AG10803 (cell line): Measurements from ENCODE around the gene RPS6KA4.
A peak's percentile ranks its signal among the peaks of the same experiment; 100 is the strongest.

Source experiments
- DNase-seq: peaks from one replicate; pipeline ENCODE4 v3.0.0; 2010; ENCODE audit warnings: low read depth
- H3K4me3 ChIP-seq: 2 replicates; pipeline ENCODE4 v1.5.1; 2011; ENCODE audit warnings: mild to moderate bottlenecking, low read length, control low read depth
- CTCF ChIP-seq: conservative IDR thresholded peaks from 2 replicates; pipeline ENCODE4 v1.5.1; 2011; ENCODE audit warnings: mild to moderate bottlenecking, low read length, control low read depth, inconsistent platforms

RPS6KA4 gene

GRCh38 chr11:64330888-64331287, 28.1 kb upstream of the RPS6KA4 start:
- H3K4me3 ChIP-seq, result no peak overlapping the region
- no peak for TF ChIP-seq CTCF
- no peak for DNase-seq

- H3K4me3 ChIP-seq, result no peak overlapping the region
- peak; percentile 90 for DNase-seq
- peak; percentile 64 for TF ChIP-seq CTCF
Observed at GRCh38 chr11:64331569-64332371, 27.2 kb upstream of the RPS6KA4 start.

- no peak overlapping the region for H3K4me3 ChIP-seq
- no peak for TF ChIP-seq CTCF
- DNase-seq, result no peak
Observed at GRCh38 chr11:64333556-64333955, 25.4 kb upstream of the RPS6KA4 start.

GRCh38 chr11:64334764-64335735, 23.9 kb upstream of the RPS6KA4 start:
- TF ChIP-seq CTCF, result no peak
- peak; percentile 94 for DNase-seq

GRCh38 chr11:64337538-64338249, 21.3 kb upstream of the RPS6KA4 start:
- no peak for TF ChIP-seq CTCF
- no peak overlapping the region for H3K4me3 ChIP-seq
- peak; percentile 39 for DNase-seq

More at GRCh38 chr11:64334764-64335735, 23.9 kb upstream of the RPS6KA4 start:
- no peak overlapping the region for H3K4me3 ChIP-seq

- no peak for TF ChIP-seq CTCF
- no peak for DNase-seq
- H3K4me3 ChIP-seq, result no peak overlapping the region
Observed at GRCh38 chr11:64338716-64339115, 20.2 kb upstream of the RPS6KA4 start.
